Keratinocyte (primary cell): Measurements from ENCODE around the gene LCA5. TPM values are rescaled to one million over a fixed set of nuclear protein-coding genes. Genes with fewer than 3 reads are reported as not detected.
A peak's percentile ranks its signal among the peaks of the same experiment; 100 is the strongest.
"Not testable (repeated sequence)": the region's sequence is repeated elsewhere in the genome, so short reads cannot be mapped to it uniquely, and the experiment has no call there.

ENCODE experiments used
- DNase-seq: peaks from one replicate; pipeline ENCODE4 v3.0.0-alpha.2; 2011; ENCODE audit warnings: low read depth, missing footprints, low spot score
- FAIRE-seq: peaks from 2 replicates; lab custom pipeline; 2011; peaks lifted over from hg19 to GRCh38; lab: Jason Lieb, UNC
- H2AFZ ChIP-seq: 2 replicates; pipeline ENCODE4 v1.6.0; 2012; ENCODE audit warnings: low read length, control low read depth, inconsistent platforms; ENCODE audit not compliant: control insufficient read depth
- H3K27ac ChIP-seq: 2 replicates; pipeline ENCODE4 v1.5.1; 2011; ENCODE audit warnings: low read length; ENCODE audit not compliant: control insufficient read depth, insufficient read depth
- H3K27me3 ChIP-seq: 3 replicates; pipeline ENCODE4 v1.6.0; 2011; ENCODE audit warnings: low read length; ENCODE audit not compliant: control insufficient read depth, insufficient read depth; ENCODE audit errors: extremely low read depth
- H3K36me3 ChIP-seq, 2 experiments: 2 replicates in 1 of 2; 3 replicates in 1 of 2; pipeline ENCODE4 v1.5.1; 2011; ENCODE audit warnings: low read length in 2 of 2, mild to moderate bottlenecking in 1 of 2; ENCODE audit not compliant: control insufficient read depth in 2 of 2, insufficient read depth in 2 of 2; ENCODE audit errors: extremely low read depth in 1 of 2
- H3K4me1 ChIP-seq: 3 replicates; pipeline ENCODE4 v1.5.1; 2011; ENCODE audit warnings: low read length; ENCODE audit not compliant: control insufficient read depth, insufficient read depth; ENCODE audit errors: extremely low read depth
- H3K4me2 ChIP-seq: 3 replicates; pipeline ENCODE4 v1.6.0; 2011; ENCODE audit warnings: low read depth, low read length; ENCODE audit not compliant: control insufficient read depth, insufficient read depth; ENCODE audit errors: extremely low read depth
- H3K4me3 ChIP-seq, 3 experiments: fragments of 200-600 bp in 1 of 3; sonication (generic) in 1 of 3; 2 replicates in 2 of 3; 3 replicates in 1 of 3; pipeline ENCODE4 v1.5.1; 2011 to 2016; ENCODE audit warnings: low read length in 3 of 3, mild to moderate bottlenecking in 3 of 3, control low read depth in 2 of 3, inconsistent platforms in 1 of 3, low read depth in 1 of 3, mixed read lengths in 1 of 3, mixed run types in 1 of 3, moderate library complexity in 1 of 3; ENCODE audit not compliant: control insufficient read depth in 2 of 3, insufficient read depth in 2 of 3; ENCODE audit errors: extremely low read depth in 1 of 3
- H3K79me2 ChIP-seq: 2 replicates; pipeline ENCODE4 v1.6.0; 2012; ENCODE audit warnings: low read length; ENCODE audit not compliant: control insufficient read depth, insufficient read depth
- H3K9ac ChIP-seq: 3 replicates; pipeline ENCODE4 v1.6.0; 2011; ENCODE audit warnings: low read length; ENCODE audit not compliant: control insufficient read depth, insufficient read depth; ENCODE audit errors: extremely low read depth
- H3K9me1 ChIP-seq: 3 replicates; pipeline ENCODE4 v1.6.0; 2011; ENCODE audit warnings: low read length; ENCODE audit not compliant: control insufficient read depth, insufficient read depth; ENCODE audit errors: extremely low read depth
- H3K9me3 ChIP-seq: 2 replicates; pipeline ENCODE4 v1.5.1; 2012; ENCODE audit warnings: low read depth, low read length; ENCODE audit not compliant: control insufficient read depth
- H4K20me1 ChIP-seq: 3 replicates; pipeline ENCODE4 v1.6.0; 2011; ENCODE audit warnings: low read length; ENCODE audit not compliant: control insufficient read depth, insufficient read depth; ENCODE audit errors: extremely low read depth
- EZH2 ChIP-seq: IDR thresholded peaks from one replicate; pipeline ENCODE4 v1.6.1; 2012; ENCODE audit warnings: inconsistent platforms, mild to moderate bottlenecking, low read length, moderate library complexity
- dilution Hi-C: fragments of 300-500 bp; cut with MboI; formaldehyde crosslinking; loops from one replicate; pipeline ENCODE4 v1.7.0; 2020; ENCODE audit warnings: low sequenced_read_pairs; ENCODE audit not compliant: extremely low pct_ligation_motif_present
- polyA plus RNA-seq, 5 experiments: library from polyadenylated mRNA; depleted of rRNA in 3 of 5; stranded (reverse) in 3 of 5; stranded (forward) in 1 of 5; unstranded in 1 of 5; fragments of >200 nt; gene quantifications; 1 replicate in 1 of 5; 2 replicates in 3 of 5; 3 replicates in 1 of 5; pipeline versions ENCODE4 v1.2.1 to v1.2.3, GENCODE V29; 2011 to 2012; ENCODE audit warnings: missing spikeins in 2 of 5, low read depth in 1 of 5, low replicate concordance in 1 of 5
- TF ChIP-seq, protein P1 (sequence below), 3 experiments: IDR thresholded peaks in 1 of 3; conservative IDR thresholded peaks in 1 of 3; optimal IDR thresholded peaks in 1 of 3; 2 replicates in 2 of 3; 3 replicates in 1 of 3; pipeline versions ENCODE3 to v1.5.1; 2011; ENCODE audit warnings: low read length in 3 of 3, mild to moderate bottlenecking in 3 of 3, moderate library complexity in 2 of 3, control low read depth in 1 of 3, inconsistent platforms in 1 of 3; ENCODE audit not compliant: insufficient read depth in 2 of 3; ENCODE audit errors: extremely low read depth in 1 of 3

Gene LCA5
- polyA plus RNA-seq, 1 donor (not counting 4 experiments of a cell fraction or from before 2014, with no cell fraction given), result 1.6 TPM

- dilution Hi-C loops, result no loop called here
Measured at GRCh38 chr6:79446006-79446405, 91.2 kb downstream of the LCA5 start.

DNA sequence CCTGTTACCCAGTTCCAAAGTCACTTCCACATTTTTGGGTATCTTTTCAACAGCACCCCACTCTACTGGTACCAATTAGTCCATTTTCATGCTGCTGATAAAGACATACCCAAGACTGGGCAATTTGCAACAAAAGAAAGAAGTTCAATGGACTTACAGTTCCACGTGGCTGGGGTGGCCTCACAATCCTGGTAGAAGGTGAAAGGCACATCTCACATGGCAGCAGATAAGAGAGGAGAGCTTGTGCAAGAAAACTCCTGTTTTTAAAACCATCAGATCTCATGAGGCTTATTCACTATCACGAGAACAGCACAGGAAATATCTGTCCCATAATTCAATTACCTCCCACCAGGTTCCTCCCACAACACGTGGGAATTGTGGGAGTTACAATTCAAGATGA is 93.4 kb downstream of the LCA5 start:
- H3K4me3 ChIP-seq, DNase-seq, H3K4me1 ChIP-seq, dilution Hi-C loops, H3K9me1 ChIP-seq, H3K36me3 ChIP-seq, H3K79me2 ChIP-seq, H3K4me2 ChIP-seq, H3K27ac ChIP-seq, H3K9ac ChIP-seq, H3K9me3 ChIP-seq, H2AFZ ChIP-seq, FAIRE-seq, H4K20me1 ChIP-seq, H3K27me3 ChIP-seq: not testable (repeated sequence)

More at GRCh38 chr6:79446006-79446405, 91.2 kb downstream of the LCA5 start:
- Histone ChIP-seq H2AFZ (no peak overlapping the region), H3K4me2 (no peak overlapping the region), H3K9me1 (no peaks in the 10 kb centered on the region), H3K4me1 (no peaks in the 10 kb centered on the region), H4K20me1 (no peaks in the 10 kb centered on the region), H3K9me3 (no peaks in the 10 kb centered on the region), H3K9ac (no peak overlapping the region), H3K4me3 (no peak overlapping the region), H3K27me3 (no peaks in the 10 kb centered on the region), H3K79me2 (no peaks in the 10 kb centered on the region), H3K36me3 (no peaks in the 10 kb centered on the region), H3K27ac (no peak overlapping the region)
- no peak for FAIRE-seq
- TF ChIP-seq, protein P1, sequence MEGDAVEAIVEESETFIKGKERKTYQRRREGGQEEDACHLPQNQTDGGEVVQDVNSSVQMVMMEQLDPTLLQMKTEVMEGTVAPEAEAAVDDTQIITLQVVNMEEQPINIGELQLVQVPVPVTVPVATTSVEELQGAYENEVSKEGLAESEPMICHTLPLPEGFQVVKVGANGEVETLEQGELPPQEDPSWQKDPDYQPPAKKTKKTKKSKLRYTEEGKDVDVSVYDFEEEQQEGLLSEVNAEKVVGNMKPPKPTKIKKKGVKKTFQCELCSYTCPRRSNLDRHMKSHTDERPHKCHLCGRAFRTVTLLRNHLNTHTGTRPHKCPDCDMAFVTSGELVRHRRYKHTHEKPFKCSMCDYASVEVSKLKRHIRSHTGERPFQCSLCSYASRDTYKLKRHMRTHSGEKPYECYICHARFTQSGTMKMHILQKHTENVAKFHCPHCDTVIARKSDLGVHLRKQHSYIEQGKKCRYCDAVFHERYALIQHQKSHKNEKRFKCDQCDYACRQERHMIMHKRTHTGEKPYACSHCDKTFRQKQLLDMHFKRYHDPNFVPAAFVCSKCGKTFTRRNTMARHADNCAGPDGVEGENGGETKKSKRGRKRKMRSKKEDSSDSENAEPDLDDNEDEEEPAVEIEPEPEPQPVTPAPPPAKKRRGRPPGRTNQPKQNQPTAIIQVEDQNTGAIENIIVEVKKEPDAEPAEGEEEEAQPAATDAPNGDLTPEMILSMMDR (optimal IDR thresholded peaks at IDR 0.05 in 1 of 3, IDR thresholded peaks at IDR 0.05 in 1 of 3, conservative IDR thresholded peaks at IDR 0.05 in 1 of 3; ENCODE audit: extremely low read depth in 1 of 3, insufficient read depth in 2 of 3, low read length in 3 of 3), result no peak
- TF ChIP-seq EZH2, result no peak
- no peak for DNase-seq

GRCh38 chr6:79441192-79441591 is 96.0 kb downstream of the LCA5 start:
- H3K9ac ChIP-seq, result no peak overlapping the region
- DNase-seq (no peak), FAIRE-seq (peak; percentile 39)
- no peaks in the 10 kb centered on the region for H3K9me1 ChIP-seq
- no peak overlapping the region for H3K4me3 ChIP-seq
- no peaks in the 10 kb centered on the region for H3K79me2 ChIP-seq
- H4K20me1 ChIP-seq, result no peaks in the 10 kb centered on the region
- no peak overlapping the region for H2AFZ ChIP-seq
- H3K4me1 ChIP-seq, result no peaks in the 10 kb centered on the region
- no peaks in the 10 kb centered on the region for H3K36me3 ChIP-seq
- H3K9me3 ChIP-seq, result no peaks in the 10 kb centered on the region
- dilution Hi-C loops, result no loop called here
- no peak overlapping the region for H3K4me2 ChIP-seq
- no peak for TF ChIP-seq EZH2
- TF ChIP-seq, protein P1 (optimal IDR thresholded peaks at IDR 0.05 in 1 of 3, IDR thresholded peaks at IDR 0.05 in 1 of 3, conservative IDR thresholded peaks at IDR 0.05 in 1 of 3; ENCODE audit: extremely low read depth in 1 of 3, insufficient read depth in 2 of 3, low read length in 3 of 3), result no peak
- H3K27ac ChIP-seq, result no peak overlapping the region
- no peaks in the 10 kb centered on the region for H3K27me3 ChIP-seq
